Frontal cortex (tissue), 4 donors: ENCODE data around the gene CDCA7L. TPM values are rescaled to one million over a fixed set of nuclear protein-coding genes. Genes with fewer than 3 reads are reported as not detected.
"Not testable (repeated sequence)": the region's sequence is repeated elsewhere in the genome, so short reads cannot be mapped to it uniquely, and the experiment has no call there.

Experiments
- DNase-seq, 2 donors: peaks; one replicate each; pipeline ENCODE4 v3.0.0; 2012; ENCODE audit warnings: low spot score in 2 of 2
- FAIRE-seq: peaks from 2 replicates; lab custom pipeline; 2012; peaks lifted over from hg19 to GRCh38; lab: Jason Lieb, UNC
- total RNA-seq: library from RNA; depleted of rRNA; stranded (reverse); fragments of >200 nt; gene quantifications from one replicate; pipeline ENCODE4 v1.2.3, GENCODE V29; 2014
- donor health status: control.
- donor health status: control.
- donor health status: control.

Gene CDCA7L
- total RNA-seq, 1 donor from 2014 or later = 31.4 TPM

GRCh38 chr7:21946222-21946709, 567 bp upstream of the CDCA7L start:
- DNase-seq (no peak), FAIRE-seq (no peak)

DNA sequence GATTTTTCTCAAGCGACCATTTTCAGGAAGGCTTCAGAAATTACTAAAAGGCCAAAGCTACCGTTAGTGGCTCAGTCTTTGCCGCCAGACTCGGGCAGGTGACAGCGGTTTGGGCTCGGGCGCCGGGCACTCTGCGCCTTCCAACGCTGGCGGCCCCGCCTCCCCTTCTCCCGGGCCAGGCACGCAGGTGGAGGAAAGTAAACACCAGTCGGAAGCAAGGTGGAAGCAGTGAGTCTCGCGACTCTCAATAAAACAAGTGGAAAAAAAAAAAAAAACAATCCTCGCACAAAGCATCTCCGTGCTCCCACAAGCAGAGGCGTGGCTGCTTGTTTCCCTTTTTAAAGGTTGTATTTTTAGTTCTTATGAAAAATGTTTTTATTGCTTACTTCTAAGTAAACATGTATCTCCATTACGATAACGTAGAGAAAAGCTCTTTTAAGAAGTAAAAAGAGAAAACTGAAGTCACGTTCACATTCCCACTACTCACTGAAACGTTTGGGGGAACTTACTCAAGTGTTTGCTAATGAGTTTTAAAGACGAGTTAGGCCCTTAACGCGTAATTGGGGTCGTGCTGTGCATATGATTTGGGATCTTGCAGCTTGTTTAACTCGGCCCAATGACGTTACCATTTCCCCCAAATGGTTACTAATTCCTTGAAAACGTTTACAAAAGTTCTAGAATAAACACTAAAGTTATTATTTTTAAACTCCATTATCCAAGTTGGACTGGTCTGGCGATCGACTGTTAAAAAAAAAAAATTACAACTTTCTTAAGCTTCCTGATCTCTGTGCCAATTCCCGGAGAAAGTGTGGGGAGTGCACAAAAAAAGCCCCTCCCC, 864 bp downstream of the CDCA7L start:
- FAIRE-seq (no peak), DNase-seq (peak in 1 of 2 donors; percentile 40)

- FAIRE-seq (no peak), DNase-seq (no peak)
Measured at GRCh38 chr7:21943436-21943835, 2.3 kb downstream of the CDCA7L start.

GRCh38 chr7:21942955-21943354, 2.7 kb downstream of the CDCA7L start:
- FAIRE-seq (no peak), DNase-seq (no peak)

DNA sequence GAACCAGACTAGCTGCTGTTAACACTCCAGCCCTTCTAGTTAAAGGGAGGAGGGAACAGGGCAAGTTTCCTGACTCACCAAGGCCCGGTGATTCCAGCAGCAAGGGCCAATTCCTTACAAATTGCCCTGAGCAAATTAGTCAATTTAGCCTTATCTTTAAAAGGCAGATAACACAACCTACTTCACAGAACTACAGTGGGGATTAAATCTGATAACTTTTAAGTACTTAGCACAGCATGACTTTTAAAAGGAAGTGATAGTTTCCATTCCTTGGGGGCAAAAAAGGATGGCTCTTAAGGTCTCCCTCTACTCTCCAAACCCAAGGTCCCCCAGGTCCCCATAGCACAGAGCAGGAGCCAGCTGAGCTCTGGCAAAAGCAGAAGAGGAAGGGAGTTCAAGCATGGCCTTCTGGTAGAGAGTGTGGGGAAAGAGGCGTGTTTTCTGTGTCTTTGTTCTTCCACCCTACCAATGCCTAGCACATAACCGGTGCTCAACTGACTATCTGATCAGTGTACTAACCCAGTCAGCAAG, 4.0 kb downstream of the CDCA7L start:
- DNase-seq = no peak
- no peak for FAIRE-seq

DNA sequence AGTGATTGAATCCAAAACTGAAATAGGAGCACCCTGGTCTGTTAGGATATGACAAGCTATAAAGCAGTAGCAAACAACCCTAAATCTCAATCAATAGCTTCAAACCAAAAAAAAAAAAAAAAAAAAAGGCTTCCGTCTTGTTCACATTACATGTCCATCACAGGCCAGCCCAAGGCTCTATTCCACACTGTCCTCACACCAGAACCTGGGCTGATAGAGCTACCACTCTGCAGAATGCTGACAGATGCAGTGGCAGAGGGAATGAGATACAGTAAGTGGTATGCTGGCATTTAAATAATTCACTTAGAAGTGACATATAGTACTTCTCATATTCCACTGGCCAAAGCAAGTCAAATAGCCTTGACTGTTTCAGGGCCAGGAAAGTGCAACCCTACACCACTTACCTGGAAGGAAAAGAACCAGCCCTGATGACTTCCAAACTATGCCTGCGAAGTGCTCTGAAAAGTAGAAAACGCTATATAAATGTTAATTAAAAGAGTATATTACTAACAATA, 5.8 kb downstream of the CDCA7L start:
- FAIRE-seq (no peak), DNase-seq (no peak)

DNA sequence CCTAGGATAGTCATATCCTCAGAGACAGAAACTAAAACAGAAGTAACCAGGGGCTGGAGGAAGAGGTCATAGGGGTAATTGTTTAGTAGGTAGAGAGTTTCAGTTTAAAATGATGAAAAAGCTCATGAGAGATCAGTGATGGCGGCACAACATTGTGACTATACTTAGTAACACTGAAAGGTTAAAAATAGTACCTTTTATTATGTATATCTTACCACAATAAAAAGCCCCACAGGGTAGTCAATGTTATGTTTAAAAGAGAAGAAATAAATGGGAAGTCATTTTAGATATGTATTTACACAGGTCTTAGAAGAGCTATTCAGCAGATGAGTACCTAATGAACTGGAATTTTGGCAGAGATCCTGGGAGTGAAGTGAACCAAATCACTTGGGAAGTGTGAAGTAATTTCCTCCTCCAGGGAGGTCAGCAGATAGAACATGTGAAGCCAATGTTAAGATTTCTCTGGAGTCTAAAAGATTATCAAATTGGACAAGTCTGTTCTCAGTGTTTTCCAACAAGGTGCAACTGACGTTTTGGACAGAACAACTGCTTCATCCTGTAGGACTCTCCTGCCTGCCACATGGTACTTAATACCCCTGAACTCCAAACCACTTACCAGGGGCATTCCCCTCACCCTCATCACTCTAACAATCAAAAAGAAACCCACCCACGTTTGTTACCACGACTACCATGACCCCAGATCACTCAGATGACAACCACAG, 6.4 kb downstream of the CDCA7L start:
- FAIRE-seq (no peak), DNase-seq (no peak)

- FAIRE-seq = no peak
- DNase-seq = no peak
Measured at GRCh38 chr7:21938463-21938862, 7.2 kb downstream of the CDCA7L start.

DNA sequence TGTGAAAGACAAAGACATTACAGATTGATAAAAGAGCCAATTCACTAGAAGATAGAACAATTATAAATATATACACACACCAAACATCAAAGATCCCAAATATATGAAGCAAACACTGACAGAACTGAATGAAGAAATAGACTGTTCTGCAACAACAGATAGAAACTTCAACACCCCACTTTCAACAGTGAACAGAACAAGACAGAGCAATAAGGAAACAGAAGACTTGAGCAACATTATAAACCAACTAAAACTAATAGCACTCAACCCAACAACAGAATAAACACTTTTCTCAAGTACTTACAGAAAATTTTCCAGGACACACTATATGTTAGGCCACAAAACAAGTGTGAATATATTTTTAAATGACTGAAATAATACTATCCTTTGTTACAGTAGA, 10.9 kb downstream of the CDCA7L start:
- no peak for DNase-seq
- no peak for FAIRE-seq

GRCh38 chr7:21933293-21933692, 12.4 kb downstream of the CDCA7L start:
- not testable (repeated sequence) for DNase-seq, FAIRE-seq

DNA sequence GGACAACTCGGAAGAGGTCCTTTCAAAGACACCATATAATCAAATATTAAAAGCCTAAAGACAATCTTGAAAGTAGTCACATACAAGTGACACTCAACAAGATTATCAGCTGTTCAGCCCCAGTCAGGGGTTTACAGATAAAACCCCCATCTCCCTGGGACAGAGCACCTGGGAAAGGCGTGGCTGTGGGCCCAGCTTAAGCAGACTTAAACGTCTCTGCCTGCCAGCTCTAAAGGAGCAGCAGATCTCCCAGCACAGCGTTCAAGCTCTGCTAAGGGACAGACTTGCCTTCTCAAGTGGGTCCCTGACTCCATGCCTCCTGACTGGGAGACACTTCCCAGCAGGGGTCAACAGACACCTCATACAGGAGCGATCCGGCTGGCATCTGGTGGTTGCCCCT, 18.0 kb downstream of the CDCA7L start:
- no peak for DNase-seq
- FAIRE-seq = no peak

GRCh38 chr7:21926448-21926847, 19.3 kb downstream of the CDCA7L start:
- FAIRE-seq = no peak
- DNase-seq = no peak

GRCh38 chr7:21923658-21924057, 22.0 kb downstream of the CDCA7L start:
- no peak for DNase-seq
- no peak for FAIRE-seq

- FAIRE-seq = no peak
- no peak for DNase-seq
Measured at GRCh38 chr7:21922605-21923004, 23.1 kb downstream of the CDCA7L start.

- no peak for FAIRE-seq
- no peak for DNase-seq
Measured at GRCh38 chr7:21920936-21921335, 24.8 kb downstream of the CDCA7L start.

DNA sequence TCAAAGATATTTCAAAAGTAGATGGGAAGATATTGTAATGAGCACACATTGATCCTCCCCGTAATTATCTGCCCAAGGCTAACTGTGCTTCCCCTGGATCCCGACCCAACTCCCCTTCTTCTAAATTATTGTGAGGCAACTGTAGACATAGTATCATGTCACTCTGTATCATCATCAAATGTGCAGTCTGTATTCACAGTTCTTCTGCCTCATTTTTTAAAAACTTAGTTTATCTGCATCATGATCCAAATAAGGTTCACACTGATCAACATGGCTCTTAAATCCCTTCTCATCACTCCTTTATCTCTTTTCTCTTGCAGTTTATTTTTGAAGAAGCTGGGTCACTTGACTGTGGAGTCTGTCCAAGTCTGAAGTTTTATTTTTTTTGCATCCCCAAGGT, 27.5 kb downstream of the CDCA7L start:
- FAIRE-seq (no peak), DNase-seq (no peak)

GRCh38 chr7:21916629-21917028, 29.1 kb downstream of the CDCA7L start:
- DNase-seq (no peak), FAIRE-seq (no peak)

GRCh38 chr7:21916176-21916575, 29.5 kb downstream of the CDCA7L start:
- FAIRE-seq (no peak), DNase-seq (no peak)

GRCh38 chr7:21915140-21915539, 30.6 kb downstream of the CDCA7L start:
- FAIRE-seq = no peak
- DNase-seq = no peak

- no peak for FAIRE-seq
- DNase-seq = no peak
Measured at GRCh38 chr7:21914671-21915070, 31.0 kb downstream of the CDCA7L start.
